K562 (cell line): ENCODE data around the gene CD52. TPM values are rescaled to one million over a fixed set of nuclear protein-coding genes. Genes with fewer than 3 reads are reported as not detected.
A peak's percentile ranks its signal among the peaks of the same experiment; 100 is the strongest.

Source experiments
- CCAR2 ChIP-seq: fragments of 200-400 bp; formaldehyde crosslinking; IDR thresholded peaks from 2 replicates; pipeline ENCODE4 v1.6.1; 2017; ENCODE audit warnings: mild to moderate bottlenecking, low read depth, low read length
- CHCHD3 ChIP-seq: fragments of 250-450 bp; sonication (Bioruptor Pico); IDR thresholded peaks from 2 replicates; pipeline ENCODE4 v2.1.2; 2022; ENCODE audit warnings: mild to moderate bottlenecking
- DPF2 ChIP-seq: fragments of 450-650 bp; IDR thresholded peaks from 2 replicates; pipeline ENCODE4 v1.6.1; 2016
- EP400 ChIP-seq: fragments of 450-650 bp; IDR thresholded peaks from 2 replicates; pipeline ENCODE4 v1.6.1; 2017; ENCODE audit warnings: antibody characterized with exemption, mild to moderate bottlenecking, moderate library complexity
- FOXA3 ChIP-seq, 2 experiments: fragments of 450-650 bp in 1 of 2; sonication (generic) in 1 of 2; formaldehyde crosslinking; IDR thresholded peaks in 1 of 2; conservative IDR thresholded peaks in 1 of 2; 2 replicates each; pipeline versions ENCODE4 v1.4.0 to v1.8.0; 2020 to 2022; ENCODE audit warnings: mild to moderate bottlenecking in 2 of 2, missing genetic modification reagents in 1 of 2
- FOXJ2 ChIP-seq: fragments of 200-800 bp; sonication (Bioruptor generic); IDR thresholded peaks from 2 replicates; pipeline ENCODE4 v1.6.1; 2016; ENCODE audit warnings: missing genetic modification characterization, missing compliant biosample characterization
- ILF3 ChIP-seq: fragments of 450-650 bp; IDR thresholded peaks from 2 replicates; pipeline ENCODE4 v1.6.1; 2018; ENCODE audit warnings: antibody characterized with exemption, mild to moderate bottlenecking, moderate library complexity, borderline replicate concordance
- ILK ChIP-seq: fragments of 450-650 bp; IDR thresholded peaks from 2 replicates; pipeline ENCODE4 v1.6.1; 2016; ENCODE audit warnings: missing genetic modification characterization, low read depth, mild to moderate bottlenecking, missing compliant biosample characterization, moderate library complexity, borderline replicate concordance
- L3MBTL2 ChIP-seq: fragments of 450-650 bp; IDR thresholded peaks from 2 replicates; pipeline ENCODE4 v1.6.1; 2016; ENCODE audit warnings: mild to moderate bottlenecking, moderate library complexity
- MAFF ChIP-seq: IDR thresholded peaks from 2 replicates; pipeline ENCODE4 v1.6.1; 2012; ENCODE audit warnings: low read length, improper control_type of control experiment
- MBD2 ChIP-seq: sonication (generic); IDR thresholded peaks from 2 replicates; pipeline ENCODE4 v1.6.1; 2016; ENCODE audit warnings: low read depth, borderline replicate concordance
- NCOA1 ChIP-seq: fragments of 450-650 bp; IDR thresholded peaks from 2 replicates; pipeline ENCODE4 v1.6.1; 2016; ENCODE audit warnings: low read depth
- NFXL1 ChIP-seq: fragments of 450-650 bp; formaldehyde crosslinking; IDR thresholded peaks from 2 replicates; pipeline ENCODE4 v1.4.0; 2021; ENCODE audit warnings: mild to moderate bottlenecking
- STAG1 ChIP-seq: sonication (generic); formaldehyde crosslinking; IDR thresholded peaks from 2 replicates; pipeline ENCODE4 v1.5.0; 2020; ENCODE audit warnings: missing genetic modification reagents, borderline replicate concordance
- TAF1 ChIP-seq: IDR thresholded peaks from 2 replicates; pipeline ENCODE4 v1.6.1; 2011; ENCODE audit warnings: mild to moderate bottlenecking, low read length, moderate library complexity; ENCODE audit not compliant: insufficient read depth, control insufficient read depth, severe bottlenecking; ENCODE audit errors: extremely low read depth
- ZNF140 ChIP-seq: fragments of 250-450 bp; sonication (Bioruptor Pico); IDR thresholded peaks from 2 replicates; pipeline ENCODE4 v1.8.0; 2021; ENCODE audit warnings: moderate library complexity, mild to moderate bottlenecking, inconsistent platforms
- ZNF143 ChIP-seq: sonication (generic); formaldehyde crosslinking; IDR thresholded peaks from 2 replicates; pipeline ENCODE4 v1.9.0; 2022; ENCODE audit warnings: mild to moderate bottlenecking, missing genetic modification reagents
- ZNF224 ChIP-seq: sonication (generic); formaldehyde crosslinking; IDR thresholded peaks from 2 replicates; pipeline ENCODE4 v1.8.0; 2022; ENCODE audit warnings: mild to moderate bottlenecking, missing genetic modification reagents
- ZNF324 ChIP-seq: fragments of 250-450 bp; sonication (Bioruptor Pico); IDR thresholded peaks from 2 replicates; pipeline ENCODE4 v1.4.0; 2020; ENCODE audit warnings: mild to moderate bottlenecking
- ZNF354B ChIP-seq: fragments of 250-450 bp; sonication (Bioruptor Pico); IDR thresholded peaks from 2 replicates; pipeline ENCODE4 v1.4.0; 2020
- ZNF444 ChIP-seq: fragments of 250-450 bp; sonication (Bioruptor Pico); IDR thresholded peaks from 2 replicates; pipeline ENCODE4 v1.4.0; 2020; ENCODE audit warnings: mild to moderate bottlenecking, moderate library complexity
- ZNF589 ChIP-seq: fragments of 200-800 bp; sonication (Bioruptor generic); IDR thresholded peaks from 2 replicates; pipeline ENCODE4 v1.6.1; 2016; ENCODE audit warnings: low read depth, missing genetic modification characterization, missing compliant biosample characterization
- polyA plus RNA-seq, 8 experiments: library from polyadenylated mRNA; depleted of rRNA in 4 of 8; stranded (reverse) in 5 of 8; unstranded in 3 of 8; fragments of >200 nt; fragmentation: Nextera tagmentation in 2 of 8; fragmentation: Illumina TruSeq in 1 of 8; extraction: Ambion mirVana in 2 of 8; extraction: Trizol in 1 of 8; gene quantifications; 2 replicates each; pipeline versions ENCODE4 v1.2.1 to v1.2.3, GENCODE V29; 2011 to 2014; ENCODE audit warnings: inconsistent platforms in 1 of 8, missing spikeins in 1 of 8
- total RNA-seq, 7 experiments: library from RNA; depleted of rRNA in 6 of 7; stranded (reverse); fragments of >200 nt in 6 of 7; fragmentation: Illumina TruSeq in 2 of 7; extraction: Trizol in 2 of 7; gene quantifications; 2 replicates each; pipeline versions ENCODE4 v1.2.1 to v1.2.3, GENCODE V29; 2011 to 2021; ENCODE audit warnings: low replicate concordance in 1 of 7
- TF ChIP-seq, protein P1 (sequence below): fragments of 250-450 bp; sonication (Bioruptor Pico); IDR thresholded peaks from 2 replicates; pipeline ENCODE4 v1.4.0; 2020
- TF ChIP-seq, protein P2 (sequence below): fragments of 250-450 bp; sonication (Bioruptor Pico); IDR thresholded peaks from 2 replicates; pipeline ENCODE4 v1.5.0; 2022; ENCODE audit warnings: mild to moderate bottlenecking
- TF ChIP-seq, protein P3 (sequence below): fragments of 250-450 bp; sonication (Bioruptor Pico); IDR thresholded peaks from 2 replicates; pipeline ENCODE4 v1.8.0; 2021; ENCODE audit warnings: borderline replicate concordance, mild to moderate bottlenecking, moderate library complexity; ENCODE audit not compliant: poor library complexity, severe bottlenecking
- TF ChIP-seq, protein P4 (sequence below): fragments of 450-650 bp; IDR thresholded peaks from 2 replicates; pipeline ENCODE4 v1.6.1; 2016; ENCODE audit warnings: low read depth, mild to moderate bottlenecking, moderate library complexity

Gene CD52
- total and polyA plus RNA-seq, 9 of the 15 experiments (the other 6 are each of a cell fraction or from before 2014, with no cell fraction given): 34.9 to 488 (median 173) TPM

DNA sequence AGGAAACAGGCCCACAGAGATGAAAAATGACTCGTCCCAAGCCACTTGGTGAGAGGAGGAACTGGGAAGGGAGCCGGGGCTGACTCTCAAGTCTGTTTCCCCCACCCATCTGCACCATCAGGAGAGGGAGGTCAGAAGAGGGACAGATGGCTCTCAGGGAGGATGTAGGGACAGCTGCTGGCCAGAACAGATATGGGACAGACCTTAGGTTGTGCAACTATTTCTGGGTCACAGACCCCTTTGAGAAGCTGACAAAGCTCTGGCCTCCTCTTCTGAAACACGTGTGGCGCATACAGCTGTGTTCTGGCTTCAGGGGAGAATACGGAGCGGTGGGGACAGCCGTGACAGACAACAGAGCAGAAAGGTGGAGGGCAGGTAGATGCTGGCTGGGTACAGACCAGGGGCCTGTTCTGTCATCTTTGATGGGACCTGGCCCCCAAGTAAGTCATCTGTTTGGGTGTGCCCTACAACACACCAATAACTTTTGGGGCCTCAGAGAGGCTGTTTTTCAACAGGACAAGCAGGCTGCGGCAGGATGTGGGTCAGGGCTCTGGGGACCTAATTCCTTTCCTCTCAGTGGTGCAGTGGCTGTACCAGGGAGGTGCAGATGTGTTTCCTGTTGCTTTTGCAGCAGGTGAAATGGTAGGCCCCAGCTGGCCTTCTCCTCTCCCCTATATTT is 30.6 kb upstream of the CD52 start (continued):
- TF ChIP-seq, protein P1, sequence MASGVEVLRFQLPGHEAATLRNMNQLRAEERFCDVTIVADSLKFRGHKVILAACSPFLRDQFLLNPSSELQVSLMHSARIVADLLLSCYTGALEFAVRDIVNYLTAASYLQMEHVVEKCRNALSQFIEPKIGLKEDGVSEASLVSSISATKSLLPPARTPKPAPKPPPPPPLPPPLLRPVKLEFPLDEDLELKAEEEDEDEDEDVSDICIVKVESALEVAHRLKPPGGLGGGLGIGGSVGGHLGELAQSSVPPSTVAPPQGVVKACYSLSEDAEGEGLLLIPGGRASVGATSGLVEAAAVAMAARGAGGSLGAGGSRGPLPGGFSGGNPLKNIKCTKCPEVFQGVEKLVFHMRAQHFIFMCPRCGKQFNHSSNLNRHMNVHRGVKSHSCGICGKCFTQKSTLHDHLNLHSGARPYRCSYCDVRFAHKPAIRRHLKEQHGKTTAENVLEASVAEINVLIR (CRISPR knock-in tag): 0 out of 2 replicates have a peak, but pooled peaks have one; percentile 29
- TF ChIP-seq TAF1: peak; percentile 58
- TF ChIP-seq DPF2: peak; percentile 97
- TF ChIP-seq ZNF143 (CRISPR knock-in tag): no peak
- TF ChIP-seq, protein P2, sequence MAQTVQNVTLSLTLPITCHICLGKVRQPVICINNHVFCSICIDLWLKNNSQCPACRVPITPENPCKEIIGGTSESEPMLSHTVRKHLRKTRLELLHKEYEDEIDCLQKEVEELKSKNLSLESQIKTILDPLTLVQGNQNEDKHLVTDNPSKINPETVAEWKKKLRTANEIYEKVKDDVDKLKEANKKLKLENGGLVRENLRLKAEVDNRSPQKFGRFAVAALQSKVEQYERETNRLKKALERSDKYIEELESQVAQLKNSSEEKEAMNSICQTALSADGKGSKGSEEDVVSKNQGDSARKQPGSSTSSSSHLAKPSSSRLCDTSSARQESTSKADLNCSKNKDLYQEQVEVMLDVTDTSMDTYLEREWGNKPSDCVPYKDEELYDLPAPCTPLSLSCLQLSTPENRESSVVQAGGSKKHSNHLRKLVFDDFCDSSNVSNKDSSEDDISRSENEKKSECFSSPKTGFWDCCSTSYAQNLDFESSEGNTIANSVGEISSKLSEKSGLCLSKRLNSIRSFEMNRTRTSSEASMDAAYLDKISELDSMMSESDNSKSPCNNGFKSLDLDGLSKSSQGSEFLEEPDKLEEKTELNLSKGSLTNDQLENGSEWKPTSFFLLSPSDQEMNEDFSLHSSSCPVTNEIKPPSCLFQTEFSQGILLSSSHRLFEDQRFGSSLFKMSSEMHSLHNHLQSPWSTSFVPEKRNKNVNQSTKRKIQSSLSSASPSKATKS (CRISPR knock-in tag): no peak
- TF ChIP-seq, protein P3, sequence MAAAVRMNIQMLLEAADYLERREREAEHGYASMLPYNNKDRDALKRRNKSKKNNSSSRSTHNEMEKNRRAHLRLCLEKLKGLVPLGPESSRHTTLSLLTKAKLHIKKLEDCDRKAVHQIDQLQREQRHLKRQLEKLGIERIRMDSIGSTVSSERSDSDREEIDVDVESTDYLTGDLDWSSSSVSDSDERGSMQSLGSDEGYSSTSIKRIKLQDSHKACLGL: no peak
- no peak for TF ChIP-seq ZNF140 (CRISPR knock-in tag)
- peak; percentile 84; the same call in 1 of the 2 replicates for TF ChIP-seq NCOA1
- no peak for TF ChIP-seq ILF3
- no peak for TF ChIP-seq ZNF224 (CRISPR knock-in tag)
- TF ChIP-seq ILK (tag): no peak
- TF ChIP-seq ZNF444: peak; percentile 5; the same call in 1 of the 2 replicates
- TF ChIP-seq EP400: peak; percentile 71; the same call in 1 of the 2 replicates
- TF ChIP-seq CHCHD3: no peak
- TF ChIP-seq MBD2: peak; percentile 67; the same call in 1 of the 2 replicates
- no peak for TF ChIP-seq ZNF354B (CRISPR knock-in tag)
- TF ChIP-seq ZNF324 (CRISPR knock-in tag): 0 out of 2 replicates have a peak, but pooled peaks have one; percentile 42
- TF ChIP-seq L3MBTL2: peak; percentile 86
- no peak for TF ChIP-seq FOXJ2 (tag)
- TF ChIP-seq ZNF589 (CRISPR knock-in tag): peak; percentile 78
- TF ChIP-seq STAG1 (CRISPR knock-in tag): no peak
- 0 out of 2 replicates have a peak, but pooled peaks have one; percentile 26 for TF ChIP-seq CCAR2
- no peak for TF ChIP-seq FOXA3 (CRISPR knock-in tag; conservative IDR thresholded peaks at IDR 0.05 in 1 of 2, IDR thresholded peaks at IDR 0.05 in 1 of 2)
- TF ChIP-seq, protein P4, sequence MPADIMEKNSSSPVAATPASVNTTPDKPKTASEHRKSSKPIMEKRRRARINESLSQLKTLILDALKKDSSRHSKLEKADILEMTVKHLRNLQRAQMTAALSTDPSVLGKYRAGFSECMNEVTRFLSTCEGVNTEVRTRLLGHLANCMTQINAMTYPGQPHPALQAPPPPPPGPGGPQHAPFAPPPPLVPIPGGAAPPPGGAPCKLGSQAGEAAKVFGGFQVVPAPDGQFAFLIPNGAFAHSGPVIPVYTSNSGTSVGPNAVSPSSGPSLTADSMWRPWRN: 0 out of 2 replicates have a peak, but pooled peaks have one; percentile 46
- peak; percentile 2; the same call in 1 of the 2 replicates for TF ChIP-seq MAFF
- TF ChIP-seq NFXL1: no peak
